Measurements from ENCODE around the gene STRADA.
A peak's percentile ranks its signal among the peaks of the same experiment; 100 is the strongest.

GRCh38 chr17:63775420-63775819 lies 33.8 kb upstream of the STRADA start:
- TF ChIP-seq POLR2A (IDR thresholded peaks at IDR 0.05; ENCODE audit: low read length): peak; percentile 29
- TF ChIP-seq GATA1 (IDR thresholded peaks at IDR 0.05; ENCODE audit: low read depth, low read length): no peak

All from erythroblast (primary cell).